Amygdala (tissue), 56 donors: ENCODE measurements around the gene ZNF705A.
A peak's percentile ranks its signal among the peaks of the same experiment; 100 is the strongest.
"Not testable (repeated sequence)": the region's sequence is repeated elsewhere in the genome, so short reads cannot be mapped to it uniquely, and the experiment has no call there.

Source experiments
- DNase-seq, 56 donors: peaks; one replicate each; lab custom pipeline; 2025; lab: John Stamatoyannopoulos, UW

The ZNF705A gene

DNA sequence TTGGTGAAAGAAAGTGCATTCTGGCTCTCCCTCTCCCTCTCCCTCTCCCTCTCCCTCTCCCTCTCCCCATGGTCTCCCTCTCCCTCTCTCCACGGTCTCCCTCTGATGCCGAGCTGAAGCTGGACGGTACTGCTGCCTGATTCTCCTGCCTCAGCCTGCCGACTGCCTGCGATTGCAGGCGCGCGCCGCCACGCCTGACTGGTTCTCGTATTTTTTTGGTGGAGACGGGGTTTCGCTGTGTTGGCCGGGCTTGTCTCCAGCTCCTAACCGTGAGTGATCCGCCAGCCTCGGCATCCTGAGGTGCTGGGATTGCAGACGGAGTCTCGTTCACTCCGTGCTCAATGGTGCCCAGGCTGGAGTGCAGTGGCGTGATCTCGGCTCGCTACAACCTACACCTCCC is 26.5 kb downstream of the ZNF705A start:
- DNase-seq, result not testable (repeated sequence)

DNA sequence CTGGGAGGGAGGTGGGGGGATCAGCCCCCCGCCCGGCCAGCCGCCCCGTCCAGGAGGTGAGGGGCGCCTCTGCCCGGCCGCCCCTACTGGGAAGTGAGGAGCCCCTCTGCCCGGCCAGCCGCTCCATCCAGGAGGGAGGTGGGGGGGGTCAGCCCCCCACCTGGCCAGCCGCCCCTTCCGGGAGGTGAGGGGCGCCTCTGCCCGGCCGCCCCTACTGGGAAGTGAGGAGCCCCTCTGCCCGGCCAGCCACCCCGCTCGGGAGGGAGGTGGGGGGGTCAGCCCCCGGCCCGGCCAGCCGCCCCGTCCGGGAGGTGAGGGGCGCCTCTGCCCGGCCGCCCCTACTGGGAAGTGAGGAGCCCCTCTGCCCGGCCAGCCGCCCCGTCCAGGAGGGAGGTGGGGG is 27.4 kb downstream of the ZNF705A start:
- DNase-seq, result not testable (repeated sequence)

DNA sequence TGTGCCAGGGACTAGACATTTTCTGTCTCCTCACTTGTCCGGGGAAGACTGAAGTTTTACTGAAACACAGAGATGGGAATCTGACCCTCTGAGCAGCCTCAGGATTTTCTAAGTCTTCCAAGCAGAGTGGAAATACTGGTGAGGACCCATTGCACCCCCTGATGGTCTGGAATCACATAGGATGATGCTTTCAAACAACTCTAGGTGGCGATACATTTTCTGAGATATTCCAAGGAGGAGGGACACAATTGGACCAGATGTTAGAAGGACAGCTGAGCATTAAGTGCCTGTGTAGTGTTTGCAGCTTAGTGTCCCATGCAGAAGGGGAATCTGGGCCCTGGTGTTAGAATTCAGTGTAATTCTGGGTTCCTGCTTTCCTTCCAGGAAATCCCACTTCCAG is 31.3 kb downstream of the ZNF705A start:
- DNase-seq, result not testable (repeated sequence)

DNA sequence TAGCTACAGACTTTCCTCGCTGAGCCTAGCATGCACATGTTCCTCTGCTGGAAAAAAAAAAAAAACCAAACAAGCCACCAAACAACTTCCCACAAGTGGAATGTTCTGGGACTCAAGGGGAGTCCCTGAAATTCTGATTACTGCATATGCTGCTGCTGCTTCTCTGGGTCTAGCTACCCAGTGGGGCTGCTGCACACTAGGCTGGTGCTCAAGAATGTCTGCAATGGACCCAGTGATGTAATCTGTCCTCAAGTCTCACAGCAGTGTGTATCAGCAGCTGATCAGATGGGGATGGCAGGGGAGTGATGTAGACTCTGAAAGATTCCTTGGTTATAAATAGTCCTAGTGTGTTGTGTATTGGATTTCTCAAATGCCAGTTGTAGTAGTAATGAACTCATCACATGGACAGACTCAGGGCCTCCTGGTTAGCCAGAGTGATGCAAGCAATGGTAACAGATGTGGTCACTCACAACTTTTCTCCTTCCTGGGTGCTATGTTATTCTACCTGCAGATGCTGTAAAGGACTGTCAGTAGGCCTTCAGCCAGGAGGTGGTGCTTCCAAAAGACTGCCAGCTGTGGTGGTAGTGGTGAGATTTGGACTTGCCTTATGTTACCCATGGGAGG is 41.0 kb downstream of the ZNF705A start:
- DNase-seq, result not testable (repeated sequence)

DNA sequence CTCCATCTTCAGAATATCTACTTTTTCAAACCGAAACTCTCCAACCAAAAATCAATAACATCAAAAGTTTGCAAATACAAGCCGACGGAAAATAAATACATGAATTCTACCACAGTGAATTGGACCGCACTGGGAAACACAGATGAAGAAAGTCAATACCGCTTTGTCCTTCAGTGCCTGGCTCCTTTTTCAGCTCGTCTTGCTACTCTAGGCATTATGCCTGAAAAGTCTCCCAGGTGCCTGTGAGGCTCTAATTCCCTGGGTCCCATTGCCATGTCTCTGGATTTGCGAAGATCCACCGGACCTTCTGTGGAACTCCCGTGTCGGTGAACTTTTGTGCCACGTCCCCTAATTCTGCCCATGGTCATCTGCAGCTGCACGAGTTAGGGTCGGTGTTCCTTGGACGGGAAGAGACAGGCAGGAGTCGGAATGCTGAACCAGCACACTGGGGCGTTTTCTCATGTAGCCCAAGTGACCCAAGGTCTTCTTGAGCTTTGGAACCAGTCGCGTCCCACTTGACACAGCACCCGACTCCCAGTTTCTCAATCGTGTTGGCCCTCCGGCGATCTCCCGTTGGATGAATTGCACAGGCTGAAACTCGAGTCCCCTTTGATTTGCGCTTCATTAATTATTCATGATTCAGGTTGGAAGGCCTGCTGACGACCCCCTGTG is 62.0 kb downstream of the ZNF705A start:
- not testable (repeated sequence) for DNase-seq

DNA sequence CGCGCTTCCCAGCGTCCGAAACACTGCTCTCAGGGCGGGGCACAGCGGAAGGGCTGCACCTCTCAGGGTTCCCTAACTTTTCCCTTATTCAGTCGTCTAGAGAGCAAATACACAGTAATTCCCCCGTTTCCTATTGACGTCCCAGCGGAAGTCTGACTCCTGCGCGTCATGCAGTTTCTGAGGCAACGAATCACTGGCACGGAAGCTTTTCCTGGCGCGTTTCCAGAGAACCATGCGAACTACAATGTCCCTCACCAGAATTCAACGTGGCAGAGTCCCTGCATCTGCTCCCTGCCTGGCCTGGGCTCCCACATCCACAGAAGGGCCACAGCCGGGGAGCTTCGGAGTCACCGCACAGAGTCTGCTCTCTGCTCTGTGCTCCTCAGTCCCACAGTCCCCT is 64.6 kb downstream of the ZNF705A start:
- peak in 10 of 56 donors; percentile 16 to 74 (median 43) for DNase-seq

DNA sequence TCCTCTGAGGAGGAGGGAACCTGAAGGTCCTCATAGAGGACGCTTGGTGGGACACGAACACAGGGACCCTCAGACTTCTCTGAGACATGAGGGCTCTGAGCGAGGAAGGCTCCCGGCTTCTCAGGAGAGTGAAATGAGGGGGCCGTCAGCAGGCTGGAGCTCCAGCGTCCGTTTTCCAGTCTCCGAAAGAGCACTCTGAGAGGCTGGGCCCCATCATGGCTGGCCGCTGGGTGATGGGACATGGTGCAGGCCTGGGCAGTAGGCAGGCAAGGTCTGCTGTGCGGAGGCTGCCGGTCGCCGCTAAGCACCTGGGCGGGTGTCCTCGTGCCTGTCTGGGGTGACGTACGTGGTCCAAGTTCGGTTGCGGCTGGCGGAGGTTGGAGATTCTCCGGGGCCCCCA is 65.0 kb downstream of the ZNF705A start:
- not testable (repeated sequence) for DNase-seq

DNA sequence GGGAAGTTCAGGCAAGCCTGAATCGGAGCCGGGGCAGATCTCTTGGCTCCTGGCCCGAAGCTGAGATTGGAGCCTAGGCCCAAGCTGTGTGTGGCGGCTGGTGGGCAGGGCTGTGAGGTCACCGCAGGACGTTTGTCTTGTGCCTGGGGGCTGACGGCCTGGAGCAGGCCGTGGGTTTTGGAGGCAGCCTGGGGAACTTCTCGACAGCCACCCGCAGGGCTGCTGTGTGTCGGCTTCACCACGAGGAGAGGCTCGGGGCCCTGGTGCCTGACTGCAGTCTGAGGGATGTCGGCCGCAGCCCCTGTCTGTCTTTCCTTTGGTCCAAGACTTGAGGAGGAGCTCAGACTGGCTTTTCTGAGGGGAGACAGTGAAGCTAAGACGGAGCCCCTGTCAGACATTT is 65.5 kb downstream of the ZNF705A start:
- DNase-seq, result not testable (repeated sequence)

DNA sequence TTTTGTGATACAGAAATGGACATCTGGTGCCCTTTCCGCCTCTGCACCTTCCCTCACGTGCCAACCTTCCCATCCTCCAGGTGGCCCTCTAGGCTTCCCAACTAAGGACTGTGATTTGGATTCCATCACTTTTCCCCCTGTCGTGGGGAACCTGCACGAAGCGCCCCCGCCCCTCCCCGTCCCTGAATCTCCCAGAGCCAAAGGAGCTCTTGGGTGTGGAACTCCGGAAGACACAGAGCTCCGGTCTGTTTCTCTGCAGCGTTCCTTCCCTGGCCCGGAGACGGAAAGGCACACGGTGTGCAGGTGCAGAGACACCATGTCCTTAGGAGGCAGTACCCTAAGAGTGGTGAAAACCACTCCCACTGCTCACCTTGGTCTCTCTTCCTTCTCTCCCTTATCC is 66.8 kb downstream of the ZNF705A start:
- DNase-seq, result not testable (repeated sequence)

DNA sequence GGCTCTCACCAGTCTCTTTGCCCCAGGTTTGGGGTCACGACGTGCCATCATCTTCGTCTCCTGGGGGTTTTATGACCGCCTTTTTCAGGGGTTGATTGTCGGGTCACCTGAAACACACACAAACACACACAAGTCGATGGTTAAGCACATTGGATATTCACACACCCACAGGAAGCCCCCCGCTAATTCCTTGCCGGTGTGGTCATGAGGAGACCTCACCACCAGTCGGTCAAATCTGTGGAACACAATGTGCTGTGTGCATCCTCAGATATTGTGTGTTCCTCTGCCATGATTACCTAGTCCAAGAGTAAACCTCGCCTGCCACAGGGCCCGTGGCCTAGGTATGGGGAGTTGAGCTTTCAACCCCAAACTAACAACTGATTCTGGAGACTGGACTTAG is 68.0 kb downstream of the ZNF705A start:
- DNase-seq, result not testable (repeated sequence)

DNA sequence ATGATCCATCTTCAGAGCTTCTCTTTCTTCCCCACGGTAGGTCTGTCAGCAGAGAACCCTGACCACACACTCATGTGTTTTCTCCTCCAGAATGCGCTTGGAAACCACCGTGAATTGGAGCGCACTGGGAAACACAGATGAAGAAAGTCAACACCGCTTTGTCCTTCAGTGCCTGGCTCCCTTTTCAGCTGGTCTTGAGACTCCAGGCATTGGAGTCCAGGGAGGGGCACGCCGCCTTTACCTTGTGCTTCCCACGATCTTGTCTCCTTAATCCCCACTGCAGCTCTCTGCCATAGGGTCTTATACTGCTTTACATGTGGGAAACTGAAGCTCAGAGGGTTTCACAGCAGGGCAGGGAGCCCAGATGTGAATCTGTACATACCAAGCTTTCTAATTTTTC is 69.5 kb downstream of the ZNF705A start:
- no peak for DNase-seq

DNA sequence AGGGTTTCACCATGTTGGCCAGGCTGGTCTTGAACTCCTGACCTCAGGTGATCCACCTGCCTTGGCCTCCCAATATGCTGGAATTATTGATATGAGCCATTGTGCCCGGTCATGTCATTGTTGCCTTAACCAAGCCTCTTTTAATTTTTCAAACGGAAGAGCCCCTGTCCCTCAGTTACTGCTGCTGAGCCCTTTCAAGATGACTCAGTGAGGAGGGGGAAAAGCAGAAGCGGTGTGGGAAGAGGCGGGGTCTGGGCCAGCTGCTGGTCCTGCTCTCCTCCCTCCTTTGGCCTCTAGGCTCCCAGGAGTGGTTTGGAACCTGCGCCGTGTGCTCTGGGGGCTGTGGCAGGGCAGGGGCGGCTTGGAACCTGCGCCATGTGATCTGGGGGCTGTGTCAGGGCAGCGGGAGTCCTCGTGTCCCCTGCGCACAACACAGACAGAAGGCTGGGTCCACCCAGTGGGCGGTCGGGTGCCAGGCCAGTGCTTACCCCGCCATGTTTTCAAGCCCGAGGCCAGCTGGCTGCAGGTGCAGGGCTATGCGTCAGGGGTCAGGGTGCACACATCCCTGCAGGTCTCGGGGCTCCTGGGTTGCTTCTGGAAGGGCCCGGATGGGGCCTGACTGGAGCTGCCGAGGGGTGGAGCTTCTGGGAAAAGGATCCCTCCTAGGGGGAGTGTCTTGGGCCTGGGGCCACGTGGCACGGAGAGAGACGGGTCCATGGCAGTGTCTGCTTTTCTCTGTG is 70.3 kb downstream of the ZNF705A start, which contains the start of gene FAM90A1:
Gene FAM90A1 (minus strand): TSS at position 627 of the 740 bp plus-strand sequence. CDS start 2,786 bp downstream, outside the sequence.
- DNase-seq, result peak in 26 of 56 donors; percentile 10 to 63 (median 33)

DNA sequence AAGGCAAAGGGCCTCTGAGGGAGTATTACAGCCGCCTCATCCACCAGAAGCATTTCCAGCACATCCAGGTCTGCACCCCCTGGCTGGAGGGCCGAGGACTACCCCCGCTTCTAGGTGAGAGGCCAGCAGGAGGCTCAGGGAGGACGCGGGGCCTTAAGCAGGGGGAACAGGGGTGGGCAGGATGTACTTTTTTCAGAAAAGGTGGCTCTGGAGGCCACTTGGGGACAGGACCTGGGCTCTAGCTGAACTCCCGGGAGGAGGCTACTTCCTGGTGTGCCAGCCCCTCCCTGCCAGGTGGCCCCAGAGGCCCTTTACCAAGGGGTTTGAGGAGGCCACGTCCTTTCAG is 70.9 kb downstream of the ZNF705A start:
- not testable (repeated sequence) for DNase-seq

DNA sequence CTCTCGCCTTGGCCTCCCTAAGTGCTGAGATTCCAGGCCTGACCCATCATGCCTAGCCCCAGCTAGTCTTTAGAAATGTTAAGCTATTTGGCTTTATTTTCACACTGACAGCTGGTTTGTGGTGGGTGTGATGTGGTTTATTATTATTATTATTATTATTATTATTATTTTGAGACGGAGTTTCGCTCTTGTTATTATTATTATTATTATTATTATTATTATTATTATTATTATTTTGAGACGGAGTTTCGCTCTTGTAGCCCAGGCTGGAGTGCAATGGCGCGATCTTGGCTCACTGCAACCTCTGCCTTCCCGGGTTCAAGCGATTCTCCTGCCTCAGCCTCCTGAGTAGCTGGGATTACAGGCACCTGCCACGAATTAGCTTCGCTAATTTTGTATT is 71.8 kb downstream of the ZNF705A start:
- not testable (repeated sequence) for DNase-seq

DNA sequence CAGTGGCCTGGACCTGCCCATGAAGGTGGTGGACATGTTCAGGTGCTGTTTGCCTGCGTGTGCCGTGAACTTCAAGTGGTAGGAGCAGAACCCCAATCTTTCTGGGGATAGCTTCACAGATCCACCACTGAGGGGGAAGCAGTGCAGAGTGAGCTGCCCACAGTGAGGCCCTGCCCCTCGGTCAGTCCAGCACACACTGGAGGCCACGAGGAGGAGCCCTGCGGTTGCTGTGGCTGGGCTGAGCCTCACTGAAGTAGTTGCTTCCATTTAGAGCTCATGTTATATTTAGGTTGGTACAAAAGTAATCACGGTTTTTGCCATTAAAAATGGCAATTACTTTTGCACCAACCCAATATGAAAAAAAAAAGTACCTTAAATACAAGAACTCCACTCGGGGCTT is 72.7 kb downstream of the ZNF705A start:
- DNase-seq, result peak in 1 of 56 donors; percentile 13
